ENCODE results near the gene RUVBL2. TPM values are rescaled to one million over a fixed set of nuclear protein-coding genes. Genes with fewer than 3 reads are reported as not detected.

Gene RUVBL2
- polyA plus RNA-seq, 3 donors = 40.1 to 44.4 (median 41.9) TPM

GRCh38 chr19:48986211-48986610, 7.5 kb upstream of the RUVBL2 start:
- Mint-ChIP-seq H3K36me3 (peaks cover 53 to 91% of the 10 kb centered on the region in 2 donors), H3K27ac (peak overlapping the region in 2 of 7 donors; percentile 36 to 46), H3K4me3 (no peak overlapping the region), H3K4me1 (no peaks in the 10 kb centered on the region), H3K27me3 (ENCODE audit: low read depth in 3 of 3) (peaks cover 0 to 5% (median 0%) of the 10 kb centered on the region in 3 donors), H3K9me3 (no peaks in the 10 kb centered on the region)
- no peak for DNase-seq
- Histone ChIP-seq H3K27ac (ENCODE audit: low read depth in 1 of 2, low read length in 2 of 2) (peak overlapping the region in 1 of 2 donors; percentile 26), H3K4me2 (replicated peaks; ENCODE audit: extremely low read depth, low read length, poor library complexity, severe bottlenecking) (no peak overlapping the region), H3K27me3 (ENCODE audit: control insufficient read depth in 2 of 2, insufficient read depth in 2 of 2, low read length in 2 of 2) (no peaks in the 10 kb centered on the region), H3K36me3 (replicated peaks in 1 of 2; ENCODE audit: control insufficient read depth in 1 of 2, insufficient read depth in 2 of 2, low read length in 2 of 2) (peaks cover 49 to 86% of the 10 kb centered on the region in 2 donors), H3K79me2 (ENCODE audit: insufficient read depth, low read length) (peaks cover 17% of the 10 kb centered on the region), H4K20me1 (ENCODE audit: insufficient read depth, low read length) (no peaks in the 10 kb centered on the region), H3K9ac (ENCODE audit: insufficient read depth, low read length, poor library complexity, severe bottlenecking) (no peak overlapping the region), H3K4me1 (ENCODE audit: control insufficient read depth in 1 of 2, insufficient read depth in 2 of 2, low read length in 2 of 2) (peaks cover 0 to 4% of the 10 kb centered on the region in 2 donors), H3K9me3 (replicated peaks in 1 of 2; ENCODE audit: control insufficient read depth in 1 of 2, insufficient read depth in 1 of 2, low read length in 2 of 2) (no peaks in the 10 kb centered on the region), H2AFZ (ENCODE audit: insufficient read depth, low read depth, low read length, poor library complexity, severe bottlenecking) (no peak overlapping the region), H3K4me3 (replicated peaks in 1 of 3; ENCODE audit: low read depth in 2 of 3, low read length in 3 of 3) (no peak overlapping the region)
- intact Hi-C loops (cut with micrococcal nuclease) = no loop called here
- no peak for TF ChIP-seq CTCF (IDR thresholded peaks at IDR 0.05)
- no CpG with 5 or more reads among the region's 3 CpGs for WGBS (ENCODE audit: insufficient coverage)

GRCh38 chr19:48987323-48987722, 6.4 kb upstream of the RUVBL2 start:
- no peak overlapping the region for H3K4me3 ChIP-seq (replicated peaks in 1 of 3; ENCODE audit: low read depth in 2 of 3, low read length in 3 of 3)
- H4K20me1 ChIP-seq (ENCODE audit: insufficient read depth, low read length) = peaks cover 8% of the 10 kb centered on the region
- intact Hi-C loops (cut with micrococcal nuclease) = no loop called here
- H3K27ac ChIP-seq (ENCODE audit: low read depth in 1 of 2, low read length in 2 of 2) = no peak overlapping the region
- H3K4me2 ChIP-seq (replicated peaks; ENCODE audit: extremely low read depth, low read length, poor library complexity, severe bottlenecking) = no peak overlapping the region
- peaks cover 39 to 74% of the 10 kb centered on the region in 2 donors for H3K36me3 ChIP-seq (replicated peaks in 1 of 2; ENCODE audit: control insufficient read depth in 1 of 2, insufficient read depth in 2 of 2, low read length in 2 of 2)
- H3K36me3 Mint-ChIP-seq = peaks cover 43 to 81% of the 10 kb centered on the region in 2 donors
- H3K79me2 ChIP-seq (ENCODE audit: insufficient read depth, low read length) = peaks cover 28% of the 10 kb centered on the region
- no peak for DNase-seq
- no peak overlapping the region for H3K9ac ChIP-seq (ENCODE audit: insufficient read depth, low read length, poor library complexity, severe bottlenecking)
- H3K4me3 Mint-ChIP-seq = no peak overlapping the region
- TF ChIP-seq CTCF (IDR thresholded peaks at IDR 0.05) = no peak
- no peak overlapping the region for H2AFZ ChIP-seq (ENCODE audit: insufficient read depth, low read depth, low read length, poor library complexity, severe bottlenecking)
- H3K9me3 ChIP-seq (replicated peaks in 1 of 2; ENCODE audit: control insufficient read depth in 1 of 2, insufficient read depth in 1 of 2, low read length in 2 of 2) = no peaks in the 10 kb centered on the region
- H3K27me3 ChIP-seq (ENCODE audit: control insufficient read depth in 2 of 2, insufficient read depth in 2 of 2, low read length in 2 of 2) = no peaks in the 10 kb centered on the region
- H3K27ac Mint-ChIP-seq = no peak overlapping the region
- whole genome bisulfite sequencing (ENCODE audit: insufficient coverage) = 90% methylated on average over 2 of the region's 7 CpGs
- H3K9me3 Mint-ChIP-seq = peaks cover 0 to 1% (median 0%) of the 10 kb centered on the region in 7 donors
- peaks cover 7% of the 10 kb centered on the region for H3K4me1 Mint-ChIP-seq
- peaks cover 0 to 3% (median 0%) of the 10 kb centered on the region in 3 donors for H3K27me3 Mint-ChIP-seq (ENCODE audit: low read depth in 3 of 3)
- H3K4me1 ChIP-seq (ENCODE audit: control insufficient read depth in 1 of 2, insufficient read depth in 2 of 2, low read length in 2 of 2) = peaks cover 11 to 15% of the 10 kb centered on the region in 2 donors
